GM18861 (cell line): ENCODE results near the gene RPS6KA2.

Experiments
- ATAC-seq: cut with Tn5 transposase; IDR thresholded peaks from one replicate; pipeline ENCODE4 v1.9.1; 2021; ENCODE audit not compliant: unreplicated experiment

The RPS6KA2 gene

GRCh38 chr6:166656230-166657151 lies 29.4 kb upstream of the RPS6KA2 start:
- ATAC-seq, result no peak

- no peak for ATAC-seq
Measured at GRCh38 chr6:166655713-166656229, 28.7 kb upstream of the RPS6KA2 start.

GRCh38 chr6:166655251-166655650 lies 28.2 kb upstream of the RPS6KA2 start:
- no peak for ATAC-seq

- ATAC-seq, result no peak
Measured at GRCh38 chr6:166654573-166654972, 27.5 kb upstream of the RPS6KA2 start.

GRCh38 chr6:166653639-166653941 lies 26.5 kb upstream of the RPS6KA2 start:
- ATAC-seq, result no peak

GRCh38 chr6:166650824-166651807 lies 24.1 kb upstream of the RPS6KA2 start:
- no peak for ATAC-seq

- ATAC-seq, result no peak
Measured at GRCh38 chr6:166650047-166650446, 23.0 kb upstream of the RPS6KA2 start.

GRCh38 chr6:166648846-166649245 lies 21.8 kb upstream of the RPS6KA2 start:
- no peak for ATAC-seq

GRCh38 chr6:166647896-166648295 lies 20.8 kb upstream of the RPS6KA2 start:
- ATAC-seq, result no peak

GRCh38 chr6:166646716-166647115 lies 19.7 kb upstream of the RPS6KA2 start:
- no peak for ATAC-seq

GRCh38 chr6:166645896-166646295 lies 18.8 kb upstream of the RPS6KA2 start:
- no peak for ATAC-seq

- ATAC-seq, result no peak
Measured at GRCh38 chr6:166644681-166645080, 17.6 kb upstream of the RPS6KA2 start.

- ATAC-seq, result no peak
Measured at GRCh38 chr6:166643891-166644590, 17.0 kb upstream of the RPS6KA2 start.

GRCh38 chr6:166642646-166643045 lies 15.6 kb upstream of the RPS6KA2 start:
- ATAC-seq, result no peak

- no peak for ATAC-seq
Measured at GRCh38 chr6:166640342-166641043, 13.4 kb upstream of the RPS6KA2 start.

GRCh38 chr6:166639921-166640320 lies 12.9 kb upstream of the RPS6KA2 start:
- no peak for ATAC-seq

GRCh38 chr6:166638573-166638964 lies 11.5 kb upstream of the RPS6KA2 start:
- no peak for ATAC-seq

GRCh38 chr6:166637812-166638572 lies 10.9 kb upstream of the RPS6KA2 start:
- ATAC-seq, result no peak

- ATAC-seq, result no peak
Measured at GRCh38 chr6:166636934-166637333, 9.9 kb upstream of the RPS6KA2 start.
